Endothelial cell of umbilical vein (primary cell): ENCODE measurements around the gene SOHLH1.

Source experiments
- EZH2 ChIP-seq: IDR thresholded peaks from 2 replicates; pipeline ENCODE4 v1.6.1; 2012; ENCODE audit warnings: borderline replicate concordance, low read depth, mild to moderate bottlenecking, moderate library complexity, low read length, inconsistent platforms; ENCODE audit not compliant: severe bottlenecking
- FOS ChIP-seq: IDR thresholded peaks from 2 replicates; pipeline ENCODE4 v1.6.1; 2011; ENCODE audit warnings: mild to moderate bottlenecking, low read length, moderate library complexity, borderline replicate concordance; ENCODE audit not compliant: insufficient read depth
- GATA2 ChIP-seq: IDR thresholded peaks from 2 replicates; pipeline ENCODE4 v1.7.0; 2011; ENCODE audit warnings: low read depth, mild to moderate bottlenecking, moderate library complexity, mixed read lengths, low read length; ENCODE audit not compliant: insufficient read length, insufficient read depth
- JUN ChIP-seq: IDR thresholded peaks from 2 replicates; pipeline ENCODE4 v1.6.1; 2011; ENCODE audit warnings: borderline replicate concordance, low read depth; ENCODE audit not compliant: insufficient read length, insufficient read depth
- MYC ChIP-seq: IDR thresholded peaks from one replicate; pipeline ENCODE4 v1.6.1; 2011; ENCODE audit warnings: mild to moderate bottlenecking, low read depth, low read length
- POLR2A ChIP-seq: IDR thresholded peaks from 2 replicates; pipeline ENCODE4 v1.6.1; 2012; ENCODE audit warnings: low read depth, mild to moderate bottlenecking, control low read depth, low read length
- POLR2AphosphoS5 ChIP-seq: IDR thresholded peaks from 2 replicates; pipeline ENCODE4 v1.6.1; 2012; ENCODE audit warnings: low read depth, mild to moderate bottlenecking, control low read depth, low read length, moderate library complexity; ENCODE audit not compliant: insufficient read depth
- TF ChIP-seq, protein P1 (sequence below), 2 donors: IDR thresholded peaks; 1 replicate in 1 of 2; 2 replicates in 1 of 2; pipeline ENCODE4 v1.5.1; 2011; ENCODE audit warnings: low read length in 2 of 2, mild to moderate bottlenecking in 2 of 2, moderate library complexity in 2 of 2, control low read depth in 1 of 2, inconsistent platforms in 1 of 2, low read depth in 1 of 2; ENCODE audit not compliant: insufficient read depth in 1 of 2; ENCODE audit errors: extremely low read depth in 1 of 2
- TF ChIP-seq, protein P2 (sequence below): IDR thresholded peaks from 2 replicates; pipeline ENCODE4 v1.6.1; 2011; ENCODE audit not compliant: insufficient read depth, insufficient read length

DNA sequence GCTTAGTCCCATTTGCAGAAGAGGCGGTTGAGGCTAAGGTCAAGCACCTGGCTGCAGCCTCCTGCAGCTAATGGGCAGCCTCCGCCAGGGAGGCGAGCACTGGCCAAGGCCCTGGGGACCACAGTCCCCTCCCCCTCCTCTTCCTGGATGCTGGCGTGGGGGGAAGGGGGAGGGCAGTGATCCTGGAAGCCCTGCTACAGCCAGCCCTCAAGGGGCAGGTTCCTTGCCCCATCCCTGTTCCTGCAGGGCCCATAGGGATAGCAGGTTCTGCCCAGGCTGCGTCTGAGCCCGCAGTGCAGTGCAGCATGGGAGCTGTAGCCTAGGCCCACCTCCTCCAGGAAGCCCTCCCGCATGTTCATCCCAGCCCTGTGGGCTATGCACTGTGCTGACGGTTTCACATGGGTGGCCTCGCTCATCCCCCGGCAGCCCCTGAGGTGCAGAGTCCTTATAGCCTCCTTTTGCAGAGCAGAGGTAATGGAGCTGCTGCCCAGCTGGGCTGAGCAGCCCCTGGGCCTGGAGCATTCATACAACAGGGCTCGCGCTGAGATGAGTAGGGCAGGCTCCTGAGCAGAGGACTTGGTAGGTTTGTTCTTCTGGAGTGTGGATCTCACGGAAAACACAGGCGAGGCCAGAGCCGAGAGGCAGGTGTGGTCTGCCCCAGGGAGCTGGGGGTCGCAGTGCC, 38.7 kb upstream of the SOHLH1 start:
- TF ChIP-seq, protein P1, sequence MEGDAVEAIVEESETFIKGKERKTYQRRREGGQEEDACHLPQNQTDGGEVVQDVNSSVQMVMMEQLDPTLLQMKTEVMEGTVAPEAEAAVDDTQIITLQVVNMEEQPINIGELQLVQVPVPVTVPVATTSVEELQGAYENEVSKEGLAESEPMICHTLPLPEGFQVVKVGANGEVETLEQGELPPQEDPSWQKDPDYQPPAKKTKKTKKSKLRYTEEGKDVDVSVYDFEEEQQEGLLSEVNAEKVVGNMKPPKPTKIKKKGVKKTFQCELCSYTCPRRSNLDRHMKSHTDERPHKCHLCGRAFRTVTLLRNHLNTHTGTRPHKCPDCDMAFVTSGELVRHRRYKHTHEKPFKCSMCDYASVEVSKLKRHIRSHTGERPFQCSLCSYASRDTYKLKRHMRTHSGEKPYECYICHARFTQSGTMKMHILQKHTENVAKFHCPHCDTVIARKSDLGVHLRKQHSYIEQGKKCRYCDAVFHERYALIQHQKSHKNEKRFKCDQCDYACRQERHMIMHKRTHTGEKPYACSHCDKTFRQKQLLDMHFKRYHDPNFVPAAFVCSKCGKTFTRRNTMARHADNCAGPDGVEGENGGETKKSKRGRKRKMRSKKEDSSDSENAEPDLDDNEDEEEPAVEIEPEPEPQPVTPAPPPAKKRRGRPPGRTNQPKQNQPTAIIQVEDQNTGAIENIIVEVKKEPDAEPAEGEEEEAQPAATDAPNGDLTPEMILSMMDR (IDR thresholded peaks at IDR 0.05; ENCODE audit: extremely low read depth in 1 of 2, insufficient read depth in 1 of 2, low read depth in 1 of 2, low read length in 2 of 2) = no peak
- TF ChIP-seq, protein P2, sequence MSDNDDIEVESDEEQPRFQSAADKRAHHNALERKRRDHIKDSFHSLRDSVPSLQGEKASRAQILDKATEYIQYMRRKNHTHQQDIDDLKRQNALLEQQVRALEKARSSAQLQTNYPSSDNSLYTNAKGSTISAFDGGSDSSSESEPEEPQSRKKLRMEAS = no peak
- TF ChIP-seq POLR2A (no peak), POLR2AphosphoS5 (no peak), FOS (no peak), EZH2 (no peak), MYC (no peak), JUN (no peak), GATA2 (no peak)
